Limb (tissue), 2 donors: ENCODE results near the gene GRIA3.
"Not testable (repeated sequence)": the region's sequence is repeated elsewhere in the genome, so short reads cannot be mapped to it uniquely, and the experiment has no call there.

Experiments
- DNase-seq, 2 donors: peaks; one replicate each; pipeline ENCODE4 v3.0.0-alpha.2; 2016; ENCODE audit errors: extremely low spot score in 2 of 2

The GRIA3 gene

DNA sequence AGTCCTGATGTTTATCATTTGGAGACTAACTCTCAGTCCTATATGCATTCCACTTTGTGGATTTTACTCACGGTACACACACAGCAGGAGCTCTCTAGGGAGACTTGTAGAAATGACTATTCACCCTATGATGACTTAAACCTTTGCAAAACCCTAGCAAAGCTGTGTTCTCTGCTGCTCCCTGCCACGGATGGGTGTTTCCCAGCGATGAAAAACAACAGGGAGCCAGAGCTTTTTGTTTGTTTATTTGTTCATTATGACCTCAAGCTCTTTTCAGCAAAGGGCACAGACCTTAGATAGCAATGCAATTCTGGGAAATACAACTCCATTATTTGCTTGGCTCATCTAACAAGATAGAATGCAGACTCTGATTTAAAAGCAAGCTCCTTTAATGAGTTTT lies 156.6 kb downstream of the GRIA3 start:
- no peak for DNase-seq

GRCh38 chrX:123348468-123348867 lies 164.4 kb downstream of the GRIA3 start:
- no peak for DNase-seq

- no peak for DNase-seq
Measured at GRCh38 chrX:123350226-123350625, 166.1 kb downstream of the GRIA3 start.

DNA sequence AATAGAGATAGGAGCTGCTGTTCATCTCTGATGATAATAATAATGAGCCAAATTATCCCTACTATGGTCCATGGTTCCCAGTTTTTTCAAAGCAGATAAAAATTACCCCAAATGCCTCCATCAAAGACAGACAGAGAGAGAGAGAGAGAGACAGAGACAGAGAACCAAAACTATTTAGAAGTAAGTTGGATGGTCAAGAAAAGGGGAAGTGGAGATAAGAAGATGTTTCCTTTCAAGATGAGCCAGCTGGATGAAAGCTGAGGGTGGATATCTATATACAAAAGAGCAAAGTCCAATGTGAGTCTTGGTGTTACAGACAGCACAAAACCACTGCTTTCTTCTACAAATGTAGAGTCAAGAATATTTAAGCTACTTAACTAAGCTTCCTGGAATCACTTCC lies 173.9 kb downstream of the GRIA3 start:
- DNase-seq = no peak

- DNase-seq = no peak
Measured at GRCh38 chrX:123358457-123358856, 174.4 kb downstream of the GRIA3 start.

GRCh38 chrX:123361371-123361770 lies 177.3 kb downstream of the GRIA3 start:
- DNase-seq = no peak

- DNase-seq = not testable (repeated sequence)
Measured at GRCh38 chrX:123386196-123386595, 202.1 kb downstream of the GRIA3 start.

- no peak for DNase-seq
Measured at GRCh38 chrX:123392921-123393320, 208.8 kb downstream of the GRIA3 start.

GRCh38 chrX:123399709-123400108 lies 215.6 kb downstream of the GRIA3 start:
- no peak for DNase-seq

- DNase-seq = no peak
Measured at GRCh38 chrX:123405231-123405630, 221.2 kb downstream of the GRIA3 start.

- no peak for DNase-seq
Measured at GRCh38 chrX:123408821-123409737, 225.0 kb downstream of the GRIA3 start.

DNA sequence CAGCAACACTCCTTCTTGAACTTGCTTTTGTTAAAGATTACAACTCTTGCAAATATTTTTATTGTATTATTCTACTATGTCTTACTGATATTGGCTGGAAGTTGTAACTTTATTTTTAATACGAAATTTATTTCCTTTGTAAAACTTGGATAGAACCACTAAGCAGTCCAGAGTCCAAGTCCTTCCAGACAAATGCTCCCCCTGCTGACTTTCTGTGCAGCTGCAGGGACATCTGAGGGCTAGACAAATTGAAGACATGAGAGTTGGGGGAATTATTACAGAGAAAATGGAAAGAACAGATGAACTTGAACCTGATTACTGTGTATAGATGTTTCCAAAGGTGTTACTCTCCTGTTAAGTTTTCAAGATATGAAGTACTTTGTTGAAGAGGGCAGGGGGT lies 238.8 kb downstream of the GRIA3 start:
- DNase-seq = peak; percentile 23 to 46

DNA sequence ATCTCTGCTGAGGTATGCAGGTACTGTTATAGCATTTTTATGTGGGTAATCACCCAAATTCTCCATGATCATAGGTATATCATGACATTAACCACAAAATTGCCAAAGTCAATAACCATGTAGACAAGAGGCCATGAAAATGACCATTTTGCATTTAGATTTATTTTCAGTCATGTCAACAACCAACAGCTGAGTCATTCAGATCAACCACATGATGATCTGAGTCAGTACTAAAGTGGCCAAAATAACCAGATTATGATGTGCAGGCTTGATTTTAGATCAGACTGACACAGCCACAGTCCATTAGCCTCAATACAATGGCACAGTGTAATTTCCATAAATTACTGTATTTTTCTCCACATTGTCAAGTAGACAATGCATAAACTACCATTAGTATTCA lies 240.5 kb downstream of the GRIA3 start:
- DNase-seq = no peak

- DNase-seq = no peak
Measured at GRCh38 chrX:123425471-123425870, 241.4 kb downstream of the GRIA3 start.

- no peak for DNase-seq
Measured at GRCh38 chrX:123425904-123426303, 241.8 kb downstream of the GRIA3 start.

- no peak for DNase-seq
Measured at GRCh38 chrX:123432361-123433150, 248.5 kb downstream of the GRIA3 start.

GRCh38 chrX:123436512-123437136 lies 252.5 kb downstream of the GRIA3 start:
- no peak for DNase-seq

DNA sequence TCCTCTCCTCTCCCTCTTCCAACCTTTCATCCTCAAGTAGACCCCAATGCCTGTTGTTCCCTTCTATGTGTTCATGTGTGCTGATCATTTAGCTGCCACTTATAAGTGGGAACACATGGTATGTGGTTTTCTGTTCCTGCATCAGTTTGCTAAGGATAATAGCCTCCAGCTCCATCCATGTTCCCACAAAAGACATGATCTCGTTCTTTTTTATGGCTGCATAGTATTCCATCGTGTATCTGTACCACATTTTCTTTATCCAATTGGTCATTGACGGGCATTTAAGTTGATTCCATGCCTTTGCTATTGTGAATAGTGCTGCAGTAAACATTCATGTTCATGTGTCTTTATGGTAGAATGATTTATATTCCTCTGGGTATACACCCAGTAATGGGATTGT lies 255.8 kb downstream of the GRIA3 start:
- DNase-seq = not testable (repeated sequence)

- no peak for DNase-seq
Measured at GRCh38 chrX:123442764-123443163, 258.7 kb downstream of the GRIA3 start.

GRCh38 chrX:123447506-123447905 lies 263.4 kb downstream of the GRIA3 start:
- DNase-seq = no peak

DNA sequence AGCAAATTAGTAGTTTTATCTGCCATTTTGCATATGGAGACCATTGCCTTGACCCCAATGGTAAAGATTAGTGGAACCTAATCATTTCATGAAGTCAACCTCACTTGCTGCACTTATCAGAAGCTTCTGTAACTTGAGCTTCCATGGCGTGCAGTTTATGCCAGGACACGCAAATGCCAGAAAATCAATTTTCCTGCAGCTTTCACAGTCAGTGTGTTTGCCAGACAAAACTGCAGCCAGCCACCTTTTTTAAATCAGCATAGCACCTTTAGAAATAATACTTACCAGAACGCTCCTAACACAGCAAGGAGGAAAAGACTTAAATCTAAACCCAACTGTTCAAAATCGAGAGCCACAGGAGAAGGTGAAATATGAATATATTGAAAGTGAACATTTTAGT lies 265.3 kb downstream of the GRIA3 start:
- DNase-seq = no peak

DNA sequence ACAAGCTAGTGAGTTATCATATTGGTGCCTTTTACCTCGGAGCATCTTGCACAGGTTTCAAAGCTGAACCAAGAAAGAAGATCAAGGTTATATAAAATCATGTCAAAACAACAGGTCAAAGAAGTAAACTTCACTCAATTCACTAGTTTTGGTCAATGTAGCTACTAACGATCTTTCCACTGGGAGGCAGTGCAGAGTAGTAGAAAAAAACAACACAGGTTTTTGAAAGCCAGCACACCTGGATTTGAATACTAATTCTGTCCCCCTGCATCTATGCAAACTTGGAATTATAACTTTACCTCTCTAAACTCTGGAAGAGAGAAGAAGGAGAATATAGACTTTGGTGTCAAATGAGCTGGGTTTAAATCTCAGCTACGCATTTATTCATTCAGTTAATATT lies 266.1 kb downstream of the GRIA3 start:
- DNase-seq = no peak
